Prostate gland (tissue), 2 donors: ENCODE measurements around the gene CADPS.

Source experiments
- CTCF ChIP-seq, 4 experiments: fragments of 200-600 bp in 2 of 4; fragments of 450-650 bp in 2 of 4; sonication (generic) in 2 of 4; IDR thresholded peaks; 1 replicate in 3 of 4; 2 replicates in 1 of 4; pipeline ENCODE4 v1.5.1; 2016 to 2019; ENCODE audit warnings: antibody characterized with exemption in 4 of 4, mild to moderate bottlenecking in 2 of 4, moderate library complexity in 2 of 4
- POLR2AphosphoS5 ChIP-seq: sonication (generic); formaldehyde crosslinking; IDR thresholded peaks from one replicate; pipeline ENCODE4 v1.6.1; 2017; ENCODE audit warnings: antibody characterized with exemption

GRCh38 chr3:62421207-62421606 lies 454.0 kb downstream of the CADPS start:
- TF ChIP-seq CTCF (IDR thresholded peaks at IDR 0.05): no peak
- no peak for TF ChIP-seq POLR2AphosphoS5
